HG03097 (cell line): ENCODE results near the gene KIF19.

ENCODE experiments used
- ATAC-seq: cut with Tn5 transposase; IDR thresholded peaks from one replicate; pipeline ENCODE4 v1.9.1; 2021; ENCODE audit not compliant: unreplicated experiment, low FRiP score

KIF19 gene

GRCh38 chr17:74339537-74340195 is 13.6 kb downstream of the KIF19 start:
- ATAC-seq = no peak

GRCh38 chr17:74340470-74341023 is 14.5 kb downstream of the KIF19 start:
- ATAC-seq = no peak

GRCh38 chr17:74342224-74342623 is 16.2 kb downstream of the KIF19 start:
- no peak for ATAC-seq

- no peak for ATAC-seq
Observed at GRCh38 chr17:74343121-74343520, 17.1 kb downstream of the KIF19 start.

DNA sequence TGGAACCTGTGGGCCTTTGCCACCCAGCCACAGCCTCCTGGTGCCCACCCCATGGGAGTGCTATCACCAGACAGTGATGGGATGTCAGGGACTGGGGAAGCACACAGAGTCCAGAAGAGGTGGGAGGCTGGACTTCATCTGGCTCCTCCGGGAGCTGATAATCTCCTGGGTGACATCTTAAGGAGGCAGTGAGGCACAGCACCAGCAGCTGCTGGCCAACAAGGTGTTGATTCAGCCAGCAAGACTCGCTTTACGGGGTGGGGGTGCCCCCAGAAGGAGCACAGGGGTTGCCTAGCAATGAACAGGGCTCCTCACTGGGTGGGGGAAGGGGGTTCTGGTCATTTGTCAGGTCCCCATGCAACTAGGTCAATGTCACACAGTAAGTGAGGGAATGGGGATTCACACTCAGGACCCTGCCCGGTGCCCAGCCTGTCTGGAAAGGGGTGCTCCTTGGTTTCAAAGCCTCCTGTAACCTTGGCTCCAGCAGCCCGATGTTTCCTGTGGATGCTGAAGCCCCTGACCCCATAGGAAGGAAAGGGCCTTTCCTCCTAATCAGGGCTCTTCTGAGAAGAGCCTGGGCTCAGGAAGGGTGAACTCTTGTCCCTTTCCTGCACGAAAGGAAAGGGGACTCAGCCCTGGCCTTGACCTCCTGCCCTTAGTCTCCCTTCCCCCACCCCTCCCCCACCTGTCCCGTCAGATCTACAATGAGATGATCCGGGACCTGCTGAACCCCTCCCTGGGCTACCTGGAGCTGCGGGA is 17.7 kb downstream of the KIF19 start:
- ATAC-seq = no peak

- ATAC-seq = no peak
Observed at GRCh38 chr17:74344658-74345057, 18.6 kb downstream of the KIF19 start.

DNA sequence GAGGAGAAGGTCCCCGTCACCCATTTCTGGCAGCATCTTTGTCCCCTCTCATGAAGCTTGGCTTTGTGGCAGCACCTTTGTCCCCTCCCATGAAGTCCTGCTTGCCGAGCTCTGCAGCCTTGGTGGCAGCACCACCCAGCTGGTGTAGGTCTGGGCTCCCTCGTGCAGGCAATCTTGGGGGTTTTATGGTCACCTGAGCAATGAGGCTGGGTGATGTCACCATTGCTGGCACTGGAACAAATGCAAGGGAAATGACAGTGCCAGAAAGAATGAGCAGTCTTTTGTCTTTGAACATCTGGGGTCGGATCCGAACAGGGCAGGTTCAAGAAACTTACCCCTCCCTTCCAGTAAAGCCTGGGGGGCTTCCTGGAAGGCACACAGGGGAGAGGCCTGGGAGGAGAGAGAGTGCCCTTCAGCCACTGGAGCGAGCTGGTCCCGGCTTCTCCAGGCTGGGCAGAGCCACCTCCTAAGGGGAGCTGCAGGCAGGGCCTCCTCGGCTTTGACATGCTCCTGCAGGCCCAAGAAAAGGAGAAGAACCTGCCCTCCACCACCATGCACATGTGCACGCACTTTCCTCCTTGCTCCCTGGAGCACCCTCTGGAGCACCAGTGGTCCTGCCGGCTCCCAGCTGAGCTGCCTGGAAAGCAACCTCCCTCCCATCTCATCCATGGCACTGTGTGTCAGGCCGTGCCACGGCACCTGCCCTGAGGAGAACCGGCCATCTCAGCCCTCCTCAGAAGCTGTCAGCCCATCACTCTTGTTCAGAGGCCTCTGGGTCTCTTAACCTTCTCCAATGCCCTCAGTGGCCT is 19.6 kb downstream of the KIF19 start:
- no peak for ATAC-seq

- no peak for ATAC-seq
Observed at GRCh38 chr17:74347646-74348045, 21.6 kb downstream of the KIF19 start.

DNA sequence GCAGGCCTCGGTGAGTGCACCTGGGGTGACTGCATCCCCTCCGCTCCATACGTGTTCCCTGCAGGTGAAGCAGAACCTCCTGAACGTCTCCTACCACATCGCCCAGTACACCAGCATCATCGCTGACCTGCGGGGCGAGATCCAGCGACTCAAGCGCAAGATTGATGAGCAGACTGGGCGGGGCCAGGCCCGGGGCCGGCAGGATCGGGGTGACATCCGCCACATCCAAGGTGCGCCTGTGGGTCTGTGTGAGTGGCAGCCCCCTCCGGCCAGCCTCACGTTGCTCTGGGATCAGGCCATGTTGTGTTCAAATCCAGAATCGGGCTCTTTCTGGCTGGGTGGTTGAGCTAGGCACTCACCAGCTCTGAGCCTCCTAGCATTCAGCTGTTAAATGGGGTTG is 23.1 kb downstream of the KIF19 start:
- ATAC-seq = no peak

DNA sequence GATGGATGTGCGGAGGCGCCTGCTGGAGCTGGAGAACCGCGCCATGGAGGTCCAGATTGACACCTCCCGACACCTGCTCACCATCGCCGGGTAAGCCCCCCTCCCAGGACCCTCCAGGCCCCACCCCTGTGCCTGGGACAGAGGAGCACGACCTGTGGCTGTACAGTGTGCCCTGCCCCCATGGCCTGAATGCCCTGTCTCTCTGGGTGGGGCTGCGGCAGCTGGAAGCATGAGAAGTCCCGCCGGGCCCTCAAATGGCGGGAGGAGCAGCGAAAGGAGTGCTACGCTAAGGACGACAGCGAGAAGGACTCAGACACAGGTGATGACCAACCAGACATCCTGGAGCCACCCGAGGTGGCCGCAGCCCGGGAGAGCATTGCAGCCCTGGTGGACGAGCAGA is 24.5 kb downstream of the KIF19 start:
- no peak for ATAC-seq

- ATAC-seq = no peak
Observed at GRCh38 chr17:74351552-74352210, 25.7 kb downstream of the KIF19 start.

DNA sequence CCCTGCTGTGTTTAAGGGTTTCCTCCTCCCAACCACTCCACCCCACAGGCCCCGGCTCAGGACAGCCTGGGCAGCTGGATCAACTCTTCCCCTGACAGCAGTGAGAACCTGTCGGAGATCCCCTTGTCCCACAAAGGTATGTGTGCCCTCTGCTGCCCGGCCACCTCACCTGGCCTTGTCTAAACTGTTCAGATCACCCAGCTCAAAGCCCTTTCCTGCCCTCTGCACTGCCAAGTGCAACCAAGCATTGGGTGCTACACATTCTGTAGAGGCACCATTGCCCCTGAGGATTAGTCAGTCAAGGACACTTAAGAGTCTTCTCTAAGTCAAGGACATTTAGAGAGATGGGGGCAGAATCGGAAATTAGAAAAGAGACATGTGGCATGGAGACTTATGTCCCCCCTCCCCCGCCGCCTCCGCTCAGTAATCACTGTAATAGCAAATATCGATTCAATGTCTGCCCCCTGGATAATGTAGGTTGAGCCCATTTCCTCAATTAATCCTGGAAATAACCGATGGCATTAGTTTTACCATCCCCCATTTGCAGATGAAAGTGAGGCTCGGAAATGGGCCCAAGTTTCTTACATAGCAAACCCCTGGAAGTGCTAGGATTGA is 27.5 kb downstream of the KIF19 start:
- ATAC-seq = no peak

DNA sequence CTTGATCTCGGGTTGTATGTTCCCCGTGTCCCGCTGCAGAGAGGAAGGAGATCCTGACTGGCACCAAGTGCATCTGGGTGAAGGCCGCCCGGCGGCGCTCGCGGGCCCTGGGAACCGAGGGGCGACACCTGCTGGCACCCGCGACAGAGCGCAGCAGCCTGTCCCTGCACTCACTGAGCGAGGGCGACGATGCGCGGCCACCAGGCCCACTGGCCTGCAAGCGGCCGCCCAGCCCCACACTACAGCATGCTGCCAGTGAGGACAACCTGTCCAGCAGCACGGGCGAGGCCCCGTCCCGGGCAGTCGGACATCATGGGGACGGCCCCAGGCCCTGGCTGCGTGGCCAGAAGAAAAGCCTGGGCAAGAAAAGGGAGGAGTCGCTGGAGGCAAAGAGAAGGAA is 28.1 kb downstream of the KIF19 start:
- ATAC-seq = no peak

GRCh38 chr17:74354561-74354960 is 28.5 kb downstream of the KIF19 start:
- ATAC-seq = no peak

- ATAC-seq = no peak
Observed at GRCh38 chr17:74355065-74355464, 29.0 kb downstream of the KIF19 start.

DNA sequence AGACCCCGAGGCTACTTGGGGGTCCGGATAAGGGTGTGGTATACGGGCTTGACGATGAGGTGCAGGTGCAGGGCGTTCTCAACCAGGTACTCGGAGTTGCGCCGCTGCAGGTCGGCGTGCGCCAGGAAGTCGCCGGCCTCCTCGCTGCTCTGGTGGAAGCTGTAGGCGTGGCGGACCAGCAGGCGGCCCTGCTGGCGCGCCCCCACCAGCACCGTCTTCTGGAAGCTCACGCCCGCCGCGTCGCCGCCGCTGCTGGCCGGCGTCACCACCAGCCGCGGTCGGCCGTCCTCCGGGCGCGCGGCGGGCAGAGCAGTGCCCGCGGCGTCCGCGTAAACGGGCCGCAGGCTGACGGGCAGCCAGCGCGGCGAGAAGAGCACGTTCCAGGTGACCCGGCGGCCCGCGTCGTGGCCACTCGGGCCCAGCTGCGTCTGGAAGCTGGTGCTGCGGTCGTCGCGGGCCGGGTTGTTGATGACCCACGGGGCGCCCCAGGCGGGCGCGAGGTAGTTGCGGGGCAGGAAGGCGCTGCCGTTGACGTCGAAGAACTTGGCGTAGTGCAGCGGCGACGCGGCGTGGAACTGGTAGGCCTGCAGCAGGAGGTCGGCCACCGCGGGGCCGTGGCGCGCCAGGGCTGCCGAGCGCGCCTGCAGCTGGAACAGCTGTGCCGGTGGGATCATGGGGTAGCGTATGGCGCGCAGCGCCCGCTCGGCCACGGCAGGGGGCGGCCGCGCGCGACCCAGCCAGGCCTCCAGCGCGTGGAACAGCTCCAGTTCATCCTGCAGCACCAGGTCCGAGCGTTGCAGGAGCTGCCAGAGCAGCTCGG is 30.8 kb downstream of the KIF19 start:
- no peak for ATAC-seq

- no peak for ATAC-seq
Observed at GRCh38 chr17:74357466-74357809, 31.4 kb downstream of the KIF19 start.

GRCh38 chr17:74358697-74359096 is 32.7 kb downstream of the KIF19 start:
- ATAC-seq = no peak

GRCh38 chr17:74359916-74360315 is 33.9 kb downstream of the KIF19 start:
- no peak for ATAC-seq

DNA sequence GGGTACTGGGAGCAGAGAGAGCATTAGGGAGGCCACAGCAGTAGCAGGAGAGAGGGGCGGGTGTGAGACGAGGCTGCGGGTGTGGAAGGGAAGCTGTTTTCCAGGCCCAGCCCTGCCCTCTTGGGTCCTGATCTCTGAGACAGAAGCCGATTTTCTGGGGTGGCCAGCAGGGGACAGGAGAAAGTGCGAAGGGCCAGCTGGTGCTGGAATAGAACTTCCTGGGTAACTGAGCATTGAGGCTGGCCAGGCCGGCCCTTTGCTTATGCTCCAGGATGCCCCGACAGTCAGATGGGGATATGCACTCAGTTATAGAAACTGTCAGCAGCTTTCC is 34.8 kb downstream of the KIF19 start:
- no peak for ATAC-seq
